K562 (cell line): ENCODE results near the gene PRKAR2B. TPM values are rescaled to one million over a fixed set of nuclear protein-coding genes. Genes with fewer than 3 reads are reported as not detected.

ENCODE experiments used
- ARID2 ChIP-seq: fragments of 450-650 bp; IDR thresholded peaks from 2 replicates; pipeline ENCODE4 v1.6.1; 2017; ENCODE audit warnings: antibody characterized with exemption, mild to moderate bottlenecking
- CBX3 ChIP-seq, 2 experiments: IDR thresholded peaks; 1 replicate in 1 of 2; 2 replicates in 1 of 2; pipeline ENCODE4 v1.6.1; 2012; ENCODE audit warnings: inconsistent platforms in 2 of 2, low read length in 2 of 2, borderline replicate concordance in 1 of 2, control low read depth in 1 of 2
- HDAC6 ChIP-seq: IDR thresholded peaks from 2 replicates; pipeline ENCODE4 v1.6.1; 2012; ENCODE audit warnings: low read depth, mild to moderate bottlenecking, control low read depth, inconsistent platforms, low read length, moderate library complexity
- ILF3 ChIP-seq: fragments of 450-650 bp; IDR thresholded peaks from 2 replicates; pipeline ENCODE4 v1.6.1; 2018; ENCODE audit warnings: antibody characterized with exemption, mild to moderate bottlenecking, moderate library complexity, borderline replicate concordance
- KLF10 ChIP-seq: fragments of 250-450 bp; sonication (Bioruptor Pico); IDR thresholded peaks from 2 replicates; pipeline ENCODE4 v1.6.1; 2021; ENCODE audit warnings: matching md5 sums
- MYC ChIP-seq, 2 experiments: fragments of 250-450 bp in 1 of 2; sonication (Bioruptor Pico) in 1 of 2; IDR thresholded peaks; 2 replicates each; pipeline versions ENCODE4 v1.5.1 to v1.6.1; 2012 to 2021; ENCODE audit warnings: low read depth in 2 of 2, borderline replicate concordance in 1 of 2, improper control_type of control experiment in 1 of 2, low read length in 1 of 2, mild to moderate bottlenecking in 1 of 2, moderate library complexity in 1 of 2
- POLR2B ChIP-seq: fragments of 450-650 bp; IDR thresholded peaks from 2 replicates; pipeline ENCODE4 v1.6.1; 2018; ENCODE audit warnings: low read depth; ENCODE audit not compliant: partially characterized antibody
- POLR3G ChIP-seq: IDR thresholded peaks from 2 replicates; pipeline ENCODE4 v1.6.1; 2011; ENCODE audit not compliant: insufficient read length, insufficient replicate concordance; ENCODE audit errors: extremely low read depth
- PRPF4 ChIP-seq: fragments of 200-400 bp; formaldehyde crosslinking; IDR thresholded peaks from one replicate; pipeline ENCODE4 v1.6.1; 2017; ENCODE audit warnings: low read length, low read depth, mild to moderate bottlenecking; ENCODE audit not compliant: insufficient read depth, poor library complexity, severe bottlenecking
- RERE ChIP-seq: sonication (generic); formaldehyde crosslinking; IDR thresholded peaks from 2 replicates; pipeline ENCODE4 v1.8.0; 2023; ENCODE audit warnings: missing genetic modification reagents, mild to moderate bottlenecking, borderline replicate concordance
- RFX7 ChIP-seq: fragments of 250-450 bp; sonication (Bioruptor Pico); IDR thresholded peaks from 2 replicates; pipeline ENCODE4 v1.5.1; 2021; ENCODE audit warnings: mild to moderate bottlenecking
- SMARCA5 ChIP-seq: fragments of 450-650 bp; IDR thresholded peaks from 2 replicates; pipeline ENCODE4 v1.6.1; 2016
- SOX6 ChIP-seq: fragments of 450-650 bp; IDR thresholded peaks from 2 replicates; pipeline ENCODE4 v1.6.1; 2014; ENCODE audit warnings: mild to moderate bottlenecking
- TAF9B ChIP-seq: fragments of 450-650 bp; IDR thresholded peaks from 2 replicates; pipeline ENCODE4 v1.6.1; 2018; ENCODE audit warnings: mild to moderate bottlenecking; ENCODE audit not compliant: partially characterized antibody
- TRIM25 ChIP-seq: fragments of 450-650 bp; IDR thresholded peaks from 2 replicates; pipeline ENCODE4 v1.7.0; 2016; ENCODE audit warnings: borderline replicate concordance
- TRIM28 ChIP-seq: fragments of 450-650 bp; IDR thresholded peaks from 2 replicates; pipeline ENCODE4 v1.6.1; 2017
- U2AF2 ChIP-seq: fragments of 200-400 bp; formaldehyde crosslinking; optimal IDR thresholded peaks from 2 replicates; pipeline ENCODE3; 2017; ENCODE audit warnings: low read depth, mild to moderate bottlenecking, low read length
- ZFP1 ChIP-seq: fragments of 450-650 bp; formaldehyde crosslinking; IDR thresholded peaks from 2 replicates; pipeline ENCODE4 v1.4.0; 2020; ENCODE audit warnings: mild to moderate bottlenecking, mixed read lengths
- ZNF785 ChIP-seq: fragments of 250-450 bp; sonication (Bioruptor Pico); IDR thresholded peaks from 2 replicates; pipeline ENCODE4 v1.4.0; 2020; ENCODE audit warnings: mild to moderate bottlenecking
- polyA plus RNA-seq, 8 experiments: library from polyadenylated mRNA; depleted of rRNA in 4 of 8; stranded (reverse) in 5 of 8; unstranded in 3 of 8; fragments of >200 nt; fragmentation: Nextera tagmentation in 2 of 8; fragmentation: Illumina TruSeq in 1 of 8; extraction: Ambion mirVana in 2 of 8; extraction: Trizol in 1 of 8; gene quantifications; 2 replicates each; pipeline versions ENCODE4 v1.2.1 to v1.2.3, GENCODE V29; 2011 to 2014; ENCODE audit warnings: inconsistent platforms in 1 of 8, missing spikeins in 1 of 8
- total RNA-seq, 7 experiments: library from RNA; depleted of rRNA in 6 of 7; stranded (reverse); fragments of >200 nt in 6 of 7; fragmentation: Illumina TruSeq in 2 of 7; extraction: Trizol in 2 of 7; gene quantifications; 2 replicates each; pipeline versions ENCODE4 v1.2.1 to v1.2.3, GENCODE V29; 2011 to 2021; ENCODE audit warnings: low replicate concordance in 1 of 7

Gene PRKAR2B
- total and polyA plus RNA-seq, 9 of the 15 experiments (the other 6 are each of a cell fraction or from before 2014, with no cell fraction given): 59.0 to 173 (median 129) TPM

- TF ChIP-seq TRIM25 (no peak), PRPF4 (no peak), ZNF785 (CRISPR knock-in tag) (no peak), POLR2B (no peak), SOX6 (peak; percentile 82), HDAC6 (no peak), SMARCA5 (0 out of 2 replicates have a peak, but pooled peaks have one; percentile 63), CBX3 (IDR thresholded peaks at IDR 0.05; ENCODE audit: borderline replicate concordance in 1 of 2, low read length in 2 of 2) (no peak), POLR3G (no peak), RFX7 (CRISPR knock-in tag) (no peak), MYC (IDR thresholded peaks at IDR 0.05; ENCODE audit: low read depth, low read length) (peak; percentile 68), MYC (CRISPR knock-in tag; IDR thresholded peaks at IDR 0.05; ENCODE audit: borderline replicate concordance, low read depth) (no peak), ARID2 (no peak), KLF10 (CRISPR knock-in tag) (no peak), U2AF2 (no peak), RERE (CRISPR knock-in tag) (0 out of 2 replicates have a peak, but pooled peaks have one; percentile 14), TAF9B (no peak), ZFP1 (CRISPR knock-in tag) (0 out of 2 replicates have a peak, but pooled peaks have one; percentile 36), ILF3 (no peak), TRIM28 (no peak)
Observed at GRCh38 chr7:107079212-107079940, 34.9 kb downstream of the PRKAR2B start (continued).
